NT2/D1 (cell line): ENCODE results near the gene TAS2R39.
"Not testable (repeated sequence)": the region's sequence is repeated elsewhere in the genome, so short reads cannot be mapped to it uniquely, and the experiment has no call there.

ENCODE experiments used
- SUZ12 ChIP-seq: IDR thresholded peaks from 2 replicates; pipeline ENCODE4 v1.6.1; 2011; ENCODE audit not compliant: insufficient read length, insufficient read depth; ENCODE audit errors: extremely low read depth
- YY1 ChIP-seq: IDR thresholded peaks from 2 replicates; pipeline ENCODE4 v1.6.1; 2011; ENCODE audit not compliant: insufficient read length, insufficient read depth
- ZNF274 ChIP-seq: IDR thresholded peaks from 2 replicates; pipeline ENCODE4 v1.6.1; 2011; ENCODE audit warnings: mild to moderate bottlenecking, low read depth, low read length

GRCh38 chr7:143150696-143151095 lies 32.5 kb upstream of the TAS2R39 start:
- not testable (repeated sequence) for TF ChIP-seq ZNF274, YY1, SUZ12
